ENCODE results near the gene WDPCP.

DNA sequence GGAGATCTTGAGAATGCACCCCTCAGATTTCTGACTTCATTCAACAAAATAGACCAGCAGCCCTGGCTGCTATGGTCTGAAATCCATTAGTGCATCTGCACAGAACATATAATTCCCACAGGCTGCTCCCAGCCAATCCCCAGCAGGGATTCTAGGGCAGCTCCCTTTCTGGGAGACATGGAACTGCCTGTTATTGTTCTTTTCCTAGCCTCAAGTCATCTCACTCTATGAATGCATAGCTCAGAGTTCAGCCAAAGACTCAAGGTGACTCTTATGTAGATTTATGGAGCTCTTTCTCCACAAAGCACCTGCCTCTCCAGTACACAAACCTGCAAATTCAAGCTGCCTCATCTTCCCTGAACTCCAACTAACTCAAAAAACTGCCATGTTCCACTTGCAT, 241.9 kb downstream of the WDPCP start:
- TF ChIP-seq, protein P1, sequence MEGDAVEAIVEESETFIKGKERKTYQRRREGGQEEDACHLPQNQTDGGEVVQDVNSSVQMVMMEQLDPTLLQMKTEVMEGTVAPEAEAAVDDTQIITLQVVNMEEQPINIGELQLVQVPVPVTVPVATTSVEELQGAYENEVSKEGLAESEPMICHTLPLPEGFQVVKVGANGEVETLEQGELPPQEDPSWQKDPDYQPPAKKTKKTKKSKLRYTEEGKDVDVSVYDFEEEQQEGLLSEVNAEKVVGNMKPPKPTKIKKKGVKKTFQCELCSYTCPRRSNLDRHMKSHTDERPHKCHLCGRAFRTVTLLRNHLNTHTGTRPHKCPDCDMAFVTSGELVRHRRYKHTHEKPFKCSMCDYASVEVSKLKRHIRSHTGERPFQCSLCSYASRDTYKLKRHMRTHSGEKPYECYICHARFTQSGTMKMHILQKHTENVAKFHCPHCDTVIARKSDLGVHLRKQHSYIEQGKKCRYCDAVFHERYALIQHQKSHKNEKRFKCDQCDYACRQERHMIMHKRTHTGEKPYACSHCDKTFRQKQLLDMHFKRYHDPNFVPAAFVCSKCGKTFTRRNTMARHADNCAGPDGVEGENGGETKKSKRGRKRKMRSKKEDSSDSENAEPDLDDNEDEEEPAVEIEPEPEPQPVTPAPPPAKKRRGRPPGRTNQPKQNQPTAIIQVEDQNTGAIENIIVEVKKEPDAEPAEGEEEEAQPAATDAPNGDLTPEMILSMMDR (IDR thresholded peaks at IDR 0.05): no peak
- no peak for TF ChIP-seq EP300 (IDR thresholded peaks at IDR 0.05)
- no peak for TF ChIP-seq POLR2A (IDR thresholded peaks at IDR 0.05)

Measured in ovary (tissue), 3 donors.